ENCODE data around the gene BCL11A.

The BCL11A gene

GRCh38 chr2:60523963-60524362 lies 29.5 kb downstream of the BCL11A start:
- no peak for DNase-seq

- DNase-seq: no peak
Observed at GRCh38 chr2:60522462-60522861, 31.0 kb downstream of the BCL11A start.

- no peak for DNase-seq
Observed at GRCh38 chr2:60521626-60522025, 31.8 kb downstream of the BCL11A start.

DNA sequence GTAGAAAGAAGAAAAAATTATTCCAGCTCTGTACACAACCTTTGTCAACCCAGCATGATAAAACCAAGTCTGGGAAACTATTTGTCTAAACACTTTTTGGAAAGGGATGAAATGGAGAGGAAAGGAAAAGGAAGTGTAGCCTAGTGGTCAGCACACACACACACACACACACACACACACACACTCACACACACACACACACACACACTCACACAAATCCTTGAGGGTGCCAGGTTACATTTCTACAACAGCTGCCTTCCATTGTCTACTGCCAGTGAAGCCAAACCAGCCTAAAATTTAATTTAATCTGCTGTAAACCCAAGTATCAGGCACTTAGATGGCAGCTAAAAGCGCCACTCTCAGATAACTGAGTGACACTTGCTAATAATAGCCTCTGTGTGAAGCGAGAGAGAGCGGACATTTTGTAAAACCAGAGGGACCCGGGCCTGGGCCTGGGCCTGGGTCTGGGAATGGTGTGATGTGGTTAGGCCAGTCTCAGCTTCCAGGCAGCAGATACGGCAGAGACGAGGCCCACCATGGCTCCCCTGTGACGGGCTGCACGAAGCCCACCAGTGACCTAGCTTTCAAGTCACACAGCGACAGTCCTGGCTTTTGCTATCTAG lies 32.4 kb downstream of the BCL11A start:
- DNase-seq: no peak

DNA sequence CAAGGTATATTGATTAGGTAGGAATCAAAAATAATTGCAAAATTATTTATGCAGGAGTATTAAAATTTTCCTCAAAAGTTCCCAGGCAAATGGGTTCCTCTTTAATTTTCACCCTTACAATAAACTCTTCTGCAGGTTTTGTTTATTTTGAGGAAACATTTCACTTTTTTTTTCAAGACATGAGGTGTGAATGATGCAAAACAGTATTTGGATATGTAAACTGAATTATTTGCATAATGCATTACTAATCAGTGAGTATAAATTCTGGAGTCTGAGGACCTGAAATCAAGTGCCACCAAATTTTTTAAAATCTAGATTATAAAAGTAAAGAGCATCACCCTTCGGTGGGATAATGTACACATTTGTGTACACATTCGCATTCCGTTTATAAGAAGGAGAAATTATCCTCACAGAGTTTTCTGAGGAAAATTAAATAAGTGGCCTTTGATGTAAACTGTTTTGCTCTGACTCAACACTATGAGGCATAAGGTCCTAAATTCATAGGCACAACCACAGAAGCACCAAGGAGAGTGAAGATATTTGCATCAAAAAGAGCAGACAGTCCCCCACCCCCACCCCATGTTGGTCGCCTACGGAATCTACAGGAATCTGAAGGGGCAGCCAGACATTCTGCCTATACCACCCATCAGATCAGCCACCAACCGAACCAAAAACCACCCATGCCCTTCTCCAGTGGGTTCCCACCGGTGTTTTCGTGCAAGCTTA lies 33.1 kb downstream of the BCL11A start:
- DNase-seq: no peak

DNA sequence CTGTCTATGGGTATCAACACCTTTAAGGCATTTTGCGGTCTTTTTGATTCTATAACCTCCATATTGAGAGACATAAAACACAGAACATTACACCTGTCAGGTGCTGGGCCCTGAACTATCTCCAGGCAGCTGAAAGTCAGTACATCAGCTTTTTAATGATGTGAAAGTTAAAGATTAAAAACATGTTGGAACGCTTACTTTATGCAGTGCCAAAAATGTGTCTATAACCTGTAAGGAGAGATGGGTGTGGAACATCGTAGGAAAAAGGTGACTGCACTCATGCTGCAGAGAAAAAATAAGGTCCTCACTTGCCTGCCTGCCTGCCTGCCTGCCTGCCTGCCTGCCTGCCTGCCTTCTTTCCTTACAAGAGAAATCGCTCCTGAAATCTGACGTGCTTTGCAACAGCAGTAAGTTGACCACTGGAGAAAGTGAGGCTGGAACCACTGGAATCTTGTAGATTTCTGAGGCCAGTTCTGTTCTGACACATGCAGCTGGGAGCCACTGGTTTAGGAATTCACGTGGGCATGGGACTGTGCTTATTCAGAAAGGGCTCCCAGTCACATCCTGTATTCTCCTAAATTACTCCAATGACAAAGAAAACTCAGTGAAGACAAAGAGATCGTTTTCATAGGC lies 34.1 kb downstream of the BCL11A start:
- no peak for DNase-seq

DNA sequence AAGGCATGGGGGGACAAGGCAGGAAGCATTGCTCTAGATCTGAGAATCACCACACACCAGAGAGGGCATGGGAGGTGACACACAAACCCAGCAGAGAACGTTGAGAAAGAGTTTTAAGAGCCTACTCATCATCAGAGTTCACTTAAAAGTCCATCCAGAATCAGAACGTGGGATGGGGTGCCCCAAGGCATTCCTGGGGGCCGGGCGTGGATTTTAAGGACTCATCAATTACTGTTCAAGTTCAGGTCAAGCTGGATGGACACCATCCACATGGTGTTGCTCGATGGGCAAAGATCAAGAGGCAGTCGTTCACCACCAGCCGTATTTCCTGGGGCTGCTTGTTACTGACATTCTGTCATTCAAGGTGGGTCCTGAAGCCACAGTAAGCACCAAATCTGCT lies 34.9 kb downstream of the BCL11A start:
- no peak for DNase-seq

- no peak for DNase-seq
Observed at GRCh38 chr2:60517446-60517845, 36.0 kb downstream of the BCL11A start.

DNA sequence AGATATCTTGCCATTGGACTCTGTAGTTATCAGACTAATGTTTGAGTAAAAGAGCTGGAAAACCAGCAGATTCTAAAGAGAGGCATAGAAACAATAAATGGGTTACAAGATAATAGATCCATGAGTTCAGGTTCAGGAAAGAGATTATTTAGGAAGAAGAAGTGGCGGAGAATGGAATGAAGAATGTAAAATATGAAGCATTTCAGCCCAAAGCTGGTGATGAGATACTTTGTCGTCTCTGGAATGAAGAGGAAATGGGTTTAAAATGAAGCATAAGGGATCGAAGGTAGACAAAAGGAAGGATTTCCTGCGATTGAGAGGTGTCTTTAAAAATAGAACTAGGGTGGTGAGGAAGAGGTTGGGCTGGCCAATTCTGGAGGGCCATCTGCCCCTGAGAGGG lies 36.6 kb downstream of the BCL11A start:
- DNase-seq: no peak

GRCh38 chr2:60516383-60516811 lies 37.1 kb downstream of the BCL11A start:
- no peak for DNase-seq

- DNase-seq: no peak
Observed at GRCh38 chr2:60515721-60516226, 37.7 kb downstream of the BCL11A start.

DNA sequence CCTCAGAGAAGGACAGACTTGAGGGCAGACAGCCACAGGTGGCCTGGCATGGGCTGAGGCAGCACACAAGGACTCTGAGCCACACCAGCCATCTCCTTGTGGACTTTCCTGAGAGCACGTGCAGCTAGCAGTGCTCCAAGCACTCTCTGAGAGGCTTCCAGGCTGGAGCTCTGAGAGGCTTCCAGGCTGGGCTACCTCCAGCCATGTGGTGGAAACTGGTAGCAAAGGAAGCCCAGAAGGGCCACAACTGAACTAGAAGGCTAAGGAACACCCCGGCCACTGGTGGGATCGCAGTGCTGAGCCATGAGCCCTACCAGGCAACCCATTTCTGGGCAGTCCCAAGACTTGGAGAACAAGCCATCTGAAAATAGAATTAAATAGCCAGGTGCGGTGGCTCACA lies 39.5 kb downstream of the BCL11A start:
- DNase-seq: no peak

GRCh38 chr2:60513191-60513590 lies 40.3 kb downstream of the BCL11A start:
- no peak for DNase-seq

- DNase-seq: no peak
Observed at GRCh38 chr2:60512641-60513040, 40.8 kb downstream of the BCL11A start.

DNA sequence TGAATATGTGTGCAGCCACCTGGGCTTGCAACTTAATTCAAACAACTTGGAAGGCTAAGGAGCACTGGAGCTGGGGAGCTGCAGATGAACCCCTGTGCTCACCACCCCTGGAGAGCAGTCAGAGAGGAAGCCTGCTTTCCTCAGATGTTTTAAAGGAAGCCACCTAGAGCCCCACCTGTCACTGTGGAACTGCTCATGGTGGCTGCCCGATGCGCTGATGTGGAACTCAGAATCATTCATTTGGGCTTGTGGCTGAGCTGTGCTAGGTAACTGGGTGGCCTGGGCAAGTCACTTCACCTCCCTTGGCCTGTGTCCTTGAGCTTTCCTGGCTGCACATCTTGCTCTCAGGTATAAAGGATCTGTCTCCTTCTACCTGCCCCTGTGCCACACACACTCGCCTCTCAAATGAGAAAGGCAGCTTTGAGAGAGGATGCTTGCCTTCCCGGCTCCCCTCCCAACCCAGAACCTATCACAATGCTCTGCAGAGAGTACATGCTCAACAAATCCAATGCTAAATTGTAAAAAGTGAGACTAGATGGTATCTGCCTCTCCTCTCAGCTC lies 41.3 kb downstream of the BCL11A start:
- DNase-seq: no peak

DNA sequence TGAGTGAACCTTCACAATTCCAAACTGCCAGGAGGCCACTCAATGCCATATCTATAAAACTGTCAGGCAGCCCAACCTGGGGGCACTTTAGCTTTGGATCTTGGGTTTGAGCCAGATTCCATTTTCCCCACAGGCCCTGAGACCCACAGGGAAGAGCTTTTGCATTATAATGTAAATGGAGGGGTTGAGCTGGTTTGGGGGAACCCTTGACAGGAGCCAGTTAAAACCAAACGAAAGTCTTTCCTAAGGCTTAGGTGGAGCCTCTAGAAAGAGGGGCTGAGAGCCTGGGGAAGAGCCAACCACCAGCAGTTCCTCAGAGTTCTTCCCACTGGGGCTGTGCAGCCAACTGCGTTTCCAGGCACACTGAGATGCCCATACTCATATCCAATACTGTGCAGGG lies 42.7 kb downstream of the BCL11A start:
- no peak for DNase-seq

DNA sequence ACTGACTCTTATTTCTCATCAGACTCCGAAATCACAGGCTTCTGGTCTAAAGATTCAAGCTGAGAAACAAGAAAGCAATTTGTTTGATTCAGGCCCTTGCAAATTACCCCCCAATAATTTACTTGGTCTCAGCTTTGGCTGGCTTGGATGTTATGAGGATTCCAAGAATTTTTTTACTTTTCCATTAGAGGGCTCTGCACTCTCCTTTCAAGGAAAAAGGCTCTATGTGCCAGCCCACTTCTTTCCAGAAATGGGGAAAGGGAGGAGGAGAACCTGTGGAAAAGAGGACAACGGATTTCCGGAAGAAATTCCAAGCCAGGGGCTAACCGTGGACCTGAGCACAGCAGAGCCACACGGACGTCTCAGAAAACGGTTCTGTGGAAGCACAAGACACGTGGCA lies 44.4 kb downstream of the BCL11A start:
- DNase-seq: no peak

- no peak for DNase-seq
Observed at GRCh38 chr2:60508339-60508917, 45.0 kb downstream of the BCL11A start.

DNA sequence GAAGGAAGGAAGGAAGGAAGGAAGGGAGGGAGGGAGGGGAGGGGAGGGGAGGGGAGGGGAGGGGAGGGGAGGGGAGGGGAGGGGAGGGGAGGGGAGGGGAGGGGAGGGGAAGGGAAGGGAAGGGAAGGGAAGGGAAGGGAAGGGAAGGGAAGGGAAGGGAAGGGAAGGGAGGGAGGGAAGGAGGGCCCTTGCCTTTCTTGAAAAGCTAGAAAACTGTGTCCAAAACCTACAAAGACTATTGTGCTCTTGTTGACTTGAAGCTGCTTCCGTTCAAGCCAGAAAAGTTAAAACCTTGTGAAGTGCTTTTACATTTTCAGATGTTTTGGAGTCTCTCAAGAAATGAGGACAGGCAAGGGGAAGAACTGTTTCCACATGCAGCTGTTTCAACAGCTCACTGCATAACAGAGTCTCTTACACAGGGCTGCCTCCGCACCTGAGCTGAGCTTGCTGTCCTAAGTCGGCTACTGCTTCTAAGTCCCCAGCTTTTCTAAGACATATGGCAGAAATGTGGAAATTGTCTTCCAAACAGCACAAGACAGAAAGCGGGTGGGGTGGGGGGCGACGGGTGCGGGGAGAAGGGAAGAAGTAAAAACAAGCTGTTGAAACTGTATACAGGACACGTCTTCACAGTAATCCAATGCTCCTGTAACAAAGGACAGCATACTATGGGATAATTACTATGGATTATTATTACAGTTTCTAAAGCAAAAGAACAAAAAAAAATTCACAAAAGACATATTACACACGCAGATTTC lies 46.1 kb downstream of the BCL11A start:
- no peak for DNase-seq

DNA sequence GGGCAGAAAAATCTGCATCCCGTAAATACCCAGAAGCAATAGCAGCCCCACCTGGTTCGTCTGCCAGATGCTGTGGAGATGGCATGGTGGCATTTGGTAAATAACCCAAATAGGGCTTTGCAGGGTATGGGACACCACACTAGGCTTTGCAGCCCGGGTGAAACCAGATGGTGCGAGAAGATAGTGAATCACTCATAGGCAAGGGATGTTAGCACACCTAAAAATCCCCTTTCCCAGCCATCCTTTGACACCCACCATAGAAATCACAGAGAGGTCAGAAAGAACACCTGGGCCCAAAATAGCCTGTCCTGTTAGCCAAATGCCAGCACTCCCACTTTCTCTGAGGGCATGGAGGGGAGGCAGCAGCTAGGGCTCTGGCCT lies 47.6 kb downstream of the BCL11A start:
- no peak for DNase-seq

DNA sequence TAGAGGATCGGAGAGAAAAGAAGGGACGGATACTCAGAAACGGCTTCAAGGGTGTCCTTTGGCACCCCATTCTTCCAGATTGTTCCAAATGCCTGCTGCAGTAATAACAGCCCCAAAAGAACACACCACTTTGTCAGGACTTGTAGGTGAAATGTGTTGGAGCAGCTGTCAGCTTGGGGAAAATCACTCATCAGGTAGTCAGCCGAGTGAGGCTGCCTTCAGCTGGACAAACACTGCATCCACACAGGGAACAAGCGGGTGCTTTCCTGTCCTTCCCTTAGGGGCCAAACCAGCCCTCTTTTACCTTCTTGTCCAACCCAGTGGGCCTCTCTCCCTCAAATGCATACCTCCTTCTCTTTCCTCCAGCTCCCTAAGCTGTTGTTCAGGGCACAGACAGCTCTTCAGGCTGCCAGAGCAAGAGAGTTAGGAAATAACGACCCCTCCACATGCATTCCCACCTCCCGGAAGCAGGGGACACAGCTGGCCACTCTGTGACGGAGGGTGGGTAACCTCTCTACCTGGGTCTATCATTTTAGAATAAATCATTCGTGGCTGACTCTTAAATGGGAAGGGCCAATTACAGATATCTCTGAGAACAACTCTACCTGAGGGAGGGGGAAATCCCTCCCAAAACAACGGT lies 48.1 kb downstream of the BCL11A start:
- DNase-seq: no peak

DNA sequence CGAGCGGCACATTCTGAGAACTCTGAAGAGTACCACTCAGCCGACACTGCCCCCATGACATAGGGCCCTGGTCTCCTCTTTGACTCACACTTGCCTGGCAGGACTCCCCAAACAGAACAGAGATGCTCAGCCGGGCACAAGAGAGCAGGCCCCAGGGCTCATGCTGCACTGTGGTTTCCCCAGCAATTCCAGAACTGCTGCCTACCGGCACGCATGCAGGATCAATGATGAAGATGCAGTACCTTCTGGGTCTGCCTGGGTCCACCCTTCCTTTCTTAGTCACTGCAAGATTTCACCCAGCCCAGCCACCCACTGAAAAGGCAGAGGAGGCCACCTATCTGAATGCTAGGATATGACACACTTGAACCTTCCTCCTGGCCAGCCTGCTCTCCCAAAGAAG lies 49.4 kb downstream of the BCL11A start:
- no peak for DNase-seq

All from KG1 (cell line).